HG02610 (cell line): ENCODE results near the gene HSPE1.
"Not testable (repeated sequence)": the region's sequence is repeated elsewhere in the genome, so short reads cannot be mapped to it uniquely, and the experiment has no call there.

Experiments used
- ATAC-seq: cut with Tn5 transposase; IDR thresholded peaks from one replicate; pipeline ENCODE4 v1.9.1; 2021; ENCODE audit warnings: mild to moderate bottlenecking, moderate library complexity; ENCODE audit not compliant: unreplicated experiment

HSPE1 gene

DNA sequence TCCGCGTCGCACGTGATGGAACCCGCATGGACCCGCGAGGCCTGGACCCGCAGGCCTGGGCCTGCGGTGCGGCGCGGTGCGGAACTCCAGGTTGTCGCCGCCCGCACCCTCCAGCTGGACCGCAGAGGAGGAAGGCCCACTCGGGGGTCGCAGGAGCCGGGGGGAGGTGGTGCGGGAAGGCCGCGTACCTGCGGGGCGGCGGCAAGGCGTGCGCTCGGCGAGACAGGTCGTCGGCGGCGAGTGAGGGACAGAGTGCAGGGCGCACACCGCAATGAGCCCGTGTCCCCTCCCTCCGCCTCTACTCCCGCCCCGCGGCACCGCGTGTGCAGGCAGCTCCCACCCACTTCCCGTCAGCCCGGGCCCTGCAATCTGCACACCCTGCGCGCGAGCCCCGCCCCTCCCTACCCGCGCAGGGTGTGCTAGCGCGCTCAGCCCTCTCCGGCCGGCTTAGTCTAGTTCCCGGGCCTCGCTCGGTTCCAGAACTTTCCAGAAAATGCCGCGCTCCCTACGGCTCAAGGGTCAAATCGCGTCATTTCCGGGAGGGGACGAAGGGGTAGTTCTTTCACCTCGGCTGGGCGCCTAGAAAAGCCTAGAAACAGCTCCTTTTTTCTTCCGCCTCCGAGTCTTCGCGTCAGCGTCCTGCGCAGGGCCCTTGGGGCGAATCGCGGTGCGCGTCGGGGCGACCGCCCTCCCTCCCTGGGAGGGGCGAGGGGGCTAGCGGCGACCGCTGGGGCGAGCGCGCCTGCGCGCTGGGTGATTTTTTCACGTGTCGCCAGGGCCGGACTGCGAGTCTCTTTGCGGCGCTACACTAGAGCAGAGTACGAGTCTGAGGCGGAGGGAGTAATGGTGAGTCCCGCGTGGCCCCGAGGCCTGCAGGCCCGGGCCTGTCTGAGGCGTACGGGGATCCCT is at the start of gene HSPE1, which contains the start of gene HSPD1:
TSS of gene HSPE1 (plus strand) at position 786 of the 909 bp plus-strand sequence. CDS start at position 844, 58 bp downstream.
TSS of gene HSPD1 (minus strand) at position 247 of the 909 bp plus-strand sequence. CDS start 992 bp downstream, outside the sequence.
- peak; percentile 90 for ATAC-seq

DNA sequence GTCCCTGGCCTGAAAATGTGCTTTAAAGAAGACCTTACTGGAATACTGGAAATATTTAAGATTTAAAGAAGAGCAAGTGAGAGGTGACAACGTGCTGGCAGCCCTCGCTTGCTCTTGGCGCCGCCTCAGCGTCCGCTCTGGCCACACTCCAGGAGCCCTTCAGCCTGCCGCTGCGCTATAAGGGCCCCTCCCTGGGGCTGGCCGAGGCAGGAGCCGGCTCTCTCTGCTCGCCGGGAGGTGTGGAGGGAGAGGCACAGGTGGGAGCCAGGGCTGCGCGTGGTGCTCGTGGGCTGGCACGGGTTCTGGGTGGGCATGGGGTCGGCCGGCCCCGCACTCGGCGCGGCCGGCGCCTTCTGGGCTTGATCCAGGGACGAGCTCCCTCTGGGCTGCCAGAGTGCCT is 49.7 kb upstream of the HSPE1 start:
- no peak for ATAC-seq

DNA sequence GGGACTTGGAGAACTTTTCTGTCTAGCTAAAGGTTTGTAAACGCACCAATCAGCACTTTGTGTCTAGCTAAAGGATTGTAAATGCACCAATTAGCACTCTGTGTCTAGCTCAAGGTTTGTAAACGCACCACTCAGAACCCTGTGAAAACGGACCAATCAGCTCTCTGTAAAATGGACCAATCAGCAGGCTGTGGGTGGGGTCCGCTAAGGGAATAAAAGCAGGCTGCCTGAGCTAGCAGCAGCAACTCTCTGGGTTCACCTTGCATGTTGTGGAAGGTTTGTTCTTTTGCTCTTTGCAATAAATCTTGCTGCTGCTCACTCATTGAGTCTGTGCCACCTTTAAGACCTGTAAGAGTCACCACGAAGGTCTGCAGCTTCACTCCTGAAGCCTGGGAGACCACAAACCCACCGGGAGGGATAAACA is 49.2 kb upstream of the HSPE1 start:
- not testable (repeated sequence) for ATAC-seq

DNA sequence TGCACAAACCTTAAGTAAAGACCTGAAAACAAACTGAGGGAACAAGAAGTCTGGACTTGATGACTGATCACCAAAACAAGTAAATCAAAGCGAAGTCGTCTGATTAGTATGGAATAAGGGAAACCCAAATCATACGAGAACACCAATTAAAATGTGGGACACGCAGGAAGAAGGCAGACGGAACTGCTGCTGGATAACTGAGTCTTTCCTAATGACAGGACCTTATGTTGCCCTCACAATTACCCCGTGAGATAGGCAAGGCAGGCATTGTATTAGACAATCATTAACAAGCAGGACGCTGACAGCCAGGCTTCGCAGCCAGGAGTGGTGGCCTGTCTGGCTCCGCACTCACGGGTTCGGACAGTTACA is 47.4 kb upstream of the HSPE1 start:
- no peak for ATAC-seq

DNA sequence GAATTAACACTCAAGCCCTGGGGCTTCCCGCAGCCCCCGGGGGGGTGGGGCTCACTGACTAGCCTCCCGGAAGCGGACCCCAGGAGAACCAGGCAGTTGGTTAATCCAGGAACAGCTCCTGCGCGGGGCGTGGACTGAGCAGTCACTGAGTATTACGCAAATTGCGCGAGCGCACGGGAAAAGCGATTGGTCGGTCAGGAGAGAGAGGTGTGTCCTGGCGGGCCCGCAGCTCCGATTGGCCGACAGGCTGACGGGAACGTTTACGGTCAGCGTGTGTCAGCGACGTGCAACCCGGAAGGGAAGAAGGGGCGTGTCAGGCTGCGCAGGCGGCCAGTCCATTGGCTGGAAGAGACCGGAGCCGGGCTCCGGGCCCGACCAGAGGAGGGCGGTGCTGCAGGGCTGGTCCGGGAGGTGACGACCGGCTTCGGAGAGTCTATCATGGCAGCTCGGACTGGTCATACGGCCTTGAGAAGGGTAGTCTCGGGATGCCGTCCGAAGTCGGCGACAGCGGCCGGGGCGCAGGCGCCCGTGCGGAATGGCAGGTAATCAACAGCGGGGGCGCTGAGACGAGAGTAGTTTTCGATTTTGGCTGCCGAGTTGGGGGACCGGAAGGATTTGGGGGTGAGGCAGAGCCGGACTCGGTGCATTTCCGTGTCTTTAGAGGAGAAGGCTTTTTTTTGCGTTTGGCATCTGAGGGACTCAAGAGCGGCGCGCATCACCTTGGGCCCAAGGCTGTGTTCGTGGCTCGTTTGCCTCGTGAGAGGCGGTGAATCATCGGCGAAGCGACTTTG is 46.9 kb upstream of the HSPE1 start, which contains the start of gene COQ10B:
TSS of gene COQ10B (plus strand) at position 430 of the 791 bp plus-strand sequence. CDS start at position 439, 9 bp downstream.
- peak; percentile 96 for ATAC-seq

DNA sequence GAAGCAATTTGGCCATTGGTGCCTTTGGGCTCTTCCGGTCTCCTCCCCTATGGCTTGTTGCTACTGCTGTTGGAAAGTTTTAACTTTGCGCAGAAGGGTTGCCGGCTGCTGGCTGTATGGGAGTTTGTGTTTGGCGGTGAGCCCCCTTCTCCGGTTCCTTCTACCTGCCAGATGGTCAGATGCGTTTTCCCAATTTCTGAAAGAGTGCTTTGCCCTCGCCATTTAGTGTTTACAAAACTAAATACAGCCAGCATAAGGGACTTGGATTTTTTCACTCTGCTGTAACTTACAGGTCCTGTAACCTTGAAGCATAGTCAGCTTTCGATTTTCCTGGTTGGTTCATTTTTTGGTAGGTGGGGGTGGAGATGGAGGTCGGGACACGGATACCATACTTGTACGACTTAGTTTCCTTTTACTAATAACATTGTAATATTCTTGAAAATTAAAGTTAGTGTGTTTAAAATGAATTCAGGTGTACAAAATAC is 46.2 kb upstream of the HSPE1 start:
- peak; percentile 27 for ATAC-seq

DNA sequence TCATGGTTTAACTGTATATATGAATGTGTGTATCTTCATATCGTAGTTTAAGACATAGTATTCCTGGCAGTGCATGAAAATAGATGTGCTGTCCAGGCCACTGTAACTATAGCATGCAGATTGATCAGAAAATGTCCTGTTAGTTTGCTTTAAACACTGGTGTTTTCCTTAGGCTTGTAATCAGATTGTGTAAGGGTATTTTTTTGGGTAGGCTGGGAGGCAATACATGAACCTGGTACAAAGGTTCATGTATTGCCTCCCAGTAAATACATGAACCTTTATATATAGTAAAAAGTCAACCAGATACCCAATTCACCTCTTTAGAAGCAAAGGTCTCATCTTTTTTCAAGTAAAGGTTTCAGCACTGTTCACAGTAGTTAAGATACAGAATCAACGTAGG is 45.3 kb upstream of the HSPE1 start:
- ATAC-seq: no peak

DNA sequence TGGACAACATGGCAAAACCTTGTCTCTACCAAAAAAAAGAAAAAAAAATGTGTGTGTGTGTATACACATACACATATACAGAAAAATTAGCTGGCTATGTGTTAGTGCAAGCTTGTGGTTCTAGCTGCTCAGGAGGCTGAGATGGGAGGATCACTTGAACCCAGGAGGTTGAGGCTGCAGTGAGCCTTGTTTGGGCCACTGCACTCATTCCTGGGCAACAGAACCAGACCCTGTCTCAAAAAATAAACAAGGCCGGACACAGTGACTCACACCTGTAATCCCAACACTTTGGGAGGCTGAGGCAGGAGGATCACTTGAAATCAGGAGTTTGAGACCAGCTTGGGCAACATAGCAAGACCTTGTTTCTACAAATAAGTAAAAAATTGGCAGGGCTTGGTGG is 44.8 kb upstream of the HSPE1 start:
- no peak for ATAC-seq

DNA sequence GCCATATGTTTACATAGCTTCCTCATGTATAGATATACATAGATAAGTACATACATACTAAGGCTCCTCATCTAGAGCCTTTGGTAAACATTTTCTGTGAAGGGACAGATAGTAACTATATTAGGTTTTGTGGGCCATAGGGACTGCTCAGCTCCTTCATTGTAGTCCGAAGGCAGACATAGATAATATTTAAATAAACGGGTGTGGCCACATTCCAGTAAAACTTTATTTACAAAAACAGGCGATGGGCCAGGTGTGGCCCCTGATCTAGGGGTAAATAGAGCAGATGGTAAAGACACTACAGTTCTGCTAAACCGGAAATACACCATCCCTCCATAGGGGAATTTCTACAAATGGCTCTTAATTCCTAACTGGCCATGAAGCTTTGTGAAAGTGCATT is 39.5 kb upstream of the HSPE1 start:
- no peak for ATAC-seq

DNA sequence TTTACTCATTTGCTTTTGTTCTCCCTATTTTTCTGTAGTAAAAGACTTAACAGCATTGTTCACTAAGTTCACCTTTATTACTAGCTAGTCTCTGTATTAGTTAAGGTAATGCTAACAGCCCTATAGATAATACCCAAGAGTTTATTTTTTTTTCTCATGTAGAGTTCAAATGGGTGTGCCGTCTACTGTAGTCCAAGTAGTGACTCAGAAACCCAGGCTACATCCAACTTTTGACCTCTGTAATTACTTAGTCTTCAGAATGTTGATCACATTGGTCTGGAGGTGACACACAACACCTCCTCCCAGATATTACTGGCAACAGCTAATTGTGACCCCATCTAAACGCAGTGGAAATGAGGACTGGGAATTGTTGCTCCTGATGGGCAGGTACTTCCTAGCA is 39.1 kb upstream of the HSPE1 start:
- ATAC-seq: no peak

DNA sequence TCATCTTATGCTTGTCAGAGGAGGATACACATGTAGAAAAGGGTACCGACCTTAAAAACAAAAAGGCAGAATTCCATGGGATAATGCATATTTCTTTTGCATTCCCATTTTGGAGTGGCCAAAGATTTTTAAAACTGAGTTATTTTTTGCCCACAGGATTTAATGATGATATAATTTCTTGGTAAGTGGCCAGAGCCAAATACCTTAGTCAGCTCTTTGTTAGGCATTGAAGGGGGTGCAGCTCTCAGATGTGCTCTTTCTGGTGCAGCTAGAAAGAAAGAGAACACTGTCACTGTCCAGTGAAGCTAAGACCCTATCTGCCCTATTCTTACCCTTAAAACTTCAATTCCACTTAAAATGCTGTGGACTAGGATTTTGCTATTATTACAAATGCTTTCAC is 36.0 kb upstream of the HSPE1 start:
- no peak for ATAC-seq

DNA sequence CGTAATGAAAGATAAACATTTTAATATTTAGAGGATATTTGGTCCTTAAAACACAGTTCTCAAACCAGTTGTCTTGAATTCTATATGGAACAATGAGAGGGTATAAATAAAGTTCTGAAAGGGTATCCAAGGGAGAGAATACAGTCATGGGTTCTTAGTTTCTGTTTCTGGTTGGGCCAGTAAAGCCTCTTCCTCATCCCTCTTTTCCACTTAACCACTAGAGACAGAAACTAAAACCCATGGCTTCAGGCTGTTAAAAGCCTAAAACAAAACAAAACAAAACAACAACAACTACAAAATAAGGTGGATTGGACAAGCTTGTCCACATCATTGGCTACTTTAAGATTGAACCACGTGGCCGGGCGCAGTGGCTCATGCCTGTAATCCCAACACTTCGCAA is 28.0 kb upstream of the HSPE1 start:
- no peak for ATAC-seq

DNA sequence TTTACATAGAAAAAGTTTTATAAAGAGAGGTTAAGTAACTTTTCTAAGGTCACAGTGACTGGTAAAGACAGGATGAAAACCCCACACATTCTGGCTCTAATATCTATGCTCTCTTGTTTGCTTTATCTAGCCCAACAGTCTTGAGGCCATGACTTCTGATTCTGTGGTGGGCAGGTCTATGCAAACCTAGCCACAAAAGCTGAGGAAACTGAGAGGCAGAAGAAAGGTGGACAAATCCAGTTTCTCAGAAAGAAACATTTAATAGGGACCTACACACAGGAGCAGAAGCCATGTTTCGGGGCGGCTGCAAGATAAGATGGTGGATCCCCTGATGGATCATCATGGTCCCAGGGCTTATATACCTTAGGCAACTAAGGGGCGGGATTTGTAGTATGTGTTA is 22.4 kb upstream of the HSPE1 start:
- no peak for ATAC-seq

DNA sequence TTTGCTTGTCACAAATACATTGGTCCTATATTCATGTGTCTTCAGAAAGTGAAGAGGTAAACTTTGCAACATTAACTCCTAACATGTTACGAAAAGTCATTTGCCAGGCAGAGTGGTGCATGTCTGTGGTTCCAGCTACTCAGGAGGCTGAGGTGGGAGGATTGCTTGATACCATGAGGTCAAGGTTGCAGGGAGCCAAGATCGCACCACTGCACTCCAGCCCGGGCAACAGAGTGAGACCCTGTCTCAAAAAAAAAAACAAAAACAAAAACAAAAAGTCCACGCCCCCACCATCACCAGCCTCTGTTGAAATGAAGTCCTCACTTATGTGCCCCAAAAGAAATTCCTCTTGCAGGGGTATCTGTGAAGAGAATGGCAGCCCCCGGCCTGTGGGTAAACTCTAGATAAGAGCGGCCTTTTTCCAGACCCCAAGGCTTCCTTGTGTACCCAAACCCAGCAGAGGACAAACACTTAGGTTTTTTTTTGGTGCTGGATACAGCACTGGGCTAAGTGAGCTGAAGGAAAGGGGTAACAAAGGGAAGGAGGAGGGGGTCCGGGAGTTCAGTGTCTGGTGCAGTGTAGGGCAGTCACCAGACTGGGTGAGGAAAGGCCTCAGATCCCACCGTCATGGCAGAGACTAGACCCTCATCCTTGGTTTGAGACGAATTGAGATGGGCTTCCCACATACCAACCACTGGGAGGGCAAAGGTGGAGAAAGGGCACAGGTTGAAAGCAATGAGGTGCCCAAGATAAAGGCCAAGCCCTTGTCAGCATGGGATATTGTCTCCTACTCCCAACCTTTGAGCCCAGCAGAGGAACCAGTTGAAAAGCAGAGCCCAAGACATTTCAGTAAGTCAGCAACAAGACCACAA is 19.8 kb upstream of the HSPE1 start:
- ATAC-seq: no peak

DNA sequence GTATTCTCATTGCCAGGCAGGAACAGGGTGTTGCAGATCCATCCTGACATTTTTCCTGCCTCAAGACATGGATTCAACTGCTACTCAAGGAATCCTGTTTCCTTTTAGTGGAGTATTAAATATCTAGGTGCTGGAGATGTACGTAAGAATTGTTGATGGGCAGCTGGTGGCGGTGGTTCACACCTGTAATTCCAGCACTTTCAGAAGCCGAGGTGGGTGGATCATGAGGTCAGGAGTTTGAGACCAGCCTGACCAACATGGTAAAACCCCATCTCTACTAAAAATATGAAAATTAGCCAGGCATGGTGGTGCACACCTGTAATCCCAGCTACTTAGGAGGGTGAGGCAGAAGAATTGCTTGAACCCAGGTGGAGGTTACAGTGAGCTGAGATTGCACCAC is 15.9 kb upstream of the HSPE1 start:
- ATAC-seq: peak; percentile 11

DNA sequence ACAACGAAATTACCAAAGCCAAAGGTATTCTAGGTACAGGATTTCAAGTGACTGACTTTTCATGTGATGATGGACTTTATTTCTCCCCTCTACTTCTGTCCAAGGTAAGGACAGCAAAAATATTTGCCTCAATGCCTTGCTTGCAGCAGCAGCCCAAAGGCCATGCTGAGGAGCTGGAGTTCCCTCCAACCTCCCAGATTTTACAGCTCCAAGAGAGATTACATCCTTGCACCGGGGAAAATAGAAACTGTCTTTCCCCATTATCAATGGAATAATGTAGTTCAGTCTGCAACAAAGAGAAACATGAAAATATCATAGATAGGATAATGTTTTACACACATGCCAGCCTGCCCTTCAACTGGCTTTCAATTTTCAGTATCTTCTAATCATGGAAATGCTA is 14.0 kb upstream of the HSPE1 start:
- ATAC-seq: no peak

DNA sequence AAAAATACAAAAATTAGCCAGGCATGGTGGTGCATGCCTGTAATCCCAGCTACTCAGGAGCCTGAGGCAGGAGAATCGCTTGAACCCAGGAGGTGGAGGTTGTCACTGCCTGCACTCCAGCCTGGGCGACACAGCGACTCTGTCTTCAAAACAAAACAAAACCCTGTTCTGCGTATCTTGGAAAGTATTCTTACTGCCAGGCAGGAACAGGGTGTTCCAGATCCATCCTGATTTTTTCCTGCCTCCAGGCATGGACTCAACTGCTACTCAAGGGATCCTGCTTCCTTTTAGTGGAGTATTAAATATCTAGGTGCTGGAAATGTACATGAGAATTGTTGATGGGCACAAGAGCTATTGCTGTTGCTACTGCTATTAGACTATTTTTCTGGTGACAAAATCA is 12.8 kb upstream of the HSPE1 start:
- no peak for ATAC-seq

DNA sequence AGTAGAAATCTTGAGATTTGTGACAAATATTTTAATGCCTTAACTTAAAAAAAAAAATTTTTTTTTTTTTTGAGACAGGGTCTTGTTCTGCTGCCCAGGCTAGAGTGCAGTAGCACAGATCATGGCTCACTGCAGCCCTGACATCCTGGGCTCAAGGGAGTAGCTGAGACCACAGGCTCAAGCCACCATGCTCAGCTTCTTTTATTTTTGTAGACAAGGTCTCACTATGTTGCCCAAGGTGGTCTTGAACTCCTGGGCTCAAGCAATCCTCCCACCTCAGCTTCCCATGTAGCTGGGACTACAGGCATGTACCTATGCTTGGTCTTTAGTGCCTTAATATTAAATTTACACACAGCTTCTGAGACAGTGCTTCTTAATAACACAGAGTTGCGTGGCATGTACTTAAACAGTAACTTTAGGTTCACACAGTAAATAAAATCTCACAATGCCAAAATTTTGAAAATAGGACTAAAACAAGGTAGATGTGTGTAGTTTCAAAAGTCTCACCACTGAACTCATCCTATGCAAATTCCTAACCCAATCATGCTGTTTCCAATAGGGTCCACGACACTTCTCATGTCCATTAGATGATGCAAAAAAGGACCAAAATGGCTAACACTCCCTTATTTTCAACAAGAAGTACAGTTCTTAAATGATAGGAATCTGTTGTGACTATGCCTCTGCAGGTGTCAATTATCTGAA is 4.6 kb upstream of the HSPE1 start:
- no peak for ATAC-seq

DNA sequence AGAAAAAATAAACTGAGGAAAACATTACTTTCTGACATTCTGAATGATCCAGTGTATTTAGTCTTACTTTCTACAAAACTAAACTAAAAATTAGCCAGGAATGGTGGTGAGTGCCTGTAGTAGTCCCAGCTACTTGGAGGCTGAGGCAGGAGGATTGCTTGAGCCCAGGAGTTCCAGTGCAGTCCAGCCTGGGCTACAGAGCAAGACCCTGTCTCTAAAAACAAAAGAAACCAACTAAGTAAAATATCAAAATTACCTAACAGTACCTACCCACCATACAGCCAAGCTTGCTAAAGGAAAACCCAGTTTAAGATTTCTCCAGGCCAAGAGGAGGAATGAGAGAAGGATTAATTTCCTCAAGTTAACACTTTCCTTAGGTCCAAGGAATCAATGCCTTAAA is 3.5 kb upstream of the HSPE1 start:
- no peak for ATAC-seq

DNA sequence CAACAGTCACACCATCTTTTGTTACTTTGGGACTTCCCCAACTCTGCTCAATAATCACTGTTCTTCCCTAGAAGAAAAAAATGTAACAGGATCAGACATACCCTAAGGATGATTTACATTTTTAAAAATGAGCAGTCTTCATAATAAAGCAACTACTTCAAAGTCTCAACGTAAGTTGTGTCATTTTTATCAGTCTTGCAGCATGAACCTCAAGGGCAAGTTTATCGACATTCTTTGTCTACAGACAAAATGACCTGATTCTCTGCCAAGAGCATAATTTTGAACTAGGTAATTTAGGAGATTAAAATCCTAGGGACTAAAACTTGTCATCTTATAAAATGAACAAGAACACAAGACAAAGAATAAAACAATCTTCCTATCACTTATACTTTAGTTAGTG is 2.9 kb upstream of the HSPE1 start:
- ATAC-seq: no peak
